Measurements from ENCODE around the gene ANKRD33B.
"Not testable (repeated sequence)": the region's sequence is repeated elsewhere in the genome, so short reads cannot be mapped to it uniquely, and the experiment has no call there.

ANKRD33B gene

DNA sequence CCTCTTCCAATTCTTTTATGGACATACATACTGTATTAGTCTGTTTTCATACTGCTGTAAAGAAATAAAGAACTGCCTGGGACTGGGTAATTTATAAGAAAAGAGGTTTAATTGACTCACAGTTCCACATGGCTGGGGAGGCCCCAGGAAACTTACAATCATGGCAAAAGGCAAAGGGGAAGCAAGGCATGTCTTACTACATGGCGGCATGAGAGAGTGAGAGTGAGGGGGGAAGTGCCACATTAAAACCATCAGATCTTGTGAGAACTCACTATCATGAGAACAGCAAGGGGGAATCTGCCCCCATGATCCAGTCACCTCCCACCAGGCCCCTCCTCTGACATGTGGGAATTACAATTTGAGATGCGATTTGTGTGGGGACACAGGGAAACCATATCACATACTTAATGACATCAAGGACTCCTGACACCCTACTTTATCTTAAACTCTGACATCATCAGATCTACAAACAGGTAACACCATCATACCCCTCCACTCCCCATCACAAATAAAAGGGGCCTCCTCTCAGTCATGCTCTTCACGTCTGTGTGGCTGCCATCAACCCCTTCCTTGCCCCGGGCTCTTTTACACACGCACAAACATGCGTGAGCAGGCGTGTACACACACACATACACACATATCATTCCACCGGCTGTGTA is 9.7 kb downstream of the ANKRD33B start:
- no peaks in the 10 kb centered on the region for H3K36me3 ChIP-seq (ENCODE audit: insufficient read depth, low read length)
- H3K4me3 ChIP-seq (ENCODE audit: low read length), result no peak overlapping the region
- 95% methylated on average over 8 of the region's 8 CpGs for WGBS
- no peak overlapping the region for H3K27ac ChIP-seq (ENCODE audit: low read depth, low read length)
- H3K9ac ChIP-seq (ENCODE audit: low read depth, low read length), result no peak overlapping the region
- no peaks in the 10 kb centered on the region for H3K9me3 ChIP-seq (ENCODE audit: insufficient read depth, low read depth, low read length)
- peaks cover 11% of the 10 kb centered on the region for H3K27me3 ChIP-seq (ENCODE audit: insufficient read depth, low read length)
- peaks cover 5% of the 10 kb centered on the region; the same call in 1 of the 2 replicates for H3K4me1 ChIP-seq (ENCODE audit: insufficient read depth, low read length)

- H3K36me3 ChIP-seq (ENCODE audit: insufficient read depth, low read length); H3K9me3 ChIP-seq (ENCODE audit: insufficient read depth, low read depth, low read length); H3K4me3 ChIP-seq (ENCODE audit: low read length); H3K27me3 ChIP-seq (ENCODE audit: insufficient read depth, low read length); H3K9ac ChIP-seq (ENCODE audit: low read depth, low read length); H3K4me1 ChIP-seq (ENCODE audit: insufficient read depth, low read length); H3K27ac ChIP-seq (ENCODE audit: low read depth, low read length): not testable (repeated sequence)
- WGBS, result 100% methylated on average over 1 of the region's 7 CpGs
Measured at GRCh38 chr5:10574879-10575278, 11.0 kb downstream of the ANKRD33B start.

DNA sequence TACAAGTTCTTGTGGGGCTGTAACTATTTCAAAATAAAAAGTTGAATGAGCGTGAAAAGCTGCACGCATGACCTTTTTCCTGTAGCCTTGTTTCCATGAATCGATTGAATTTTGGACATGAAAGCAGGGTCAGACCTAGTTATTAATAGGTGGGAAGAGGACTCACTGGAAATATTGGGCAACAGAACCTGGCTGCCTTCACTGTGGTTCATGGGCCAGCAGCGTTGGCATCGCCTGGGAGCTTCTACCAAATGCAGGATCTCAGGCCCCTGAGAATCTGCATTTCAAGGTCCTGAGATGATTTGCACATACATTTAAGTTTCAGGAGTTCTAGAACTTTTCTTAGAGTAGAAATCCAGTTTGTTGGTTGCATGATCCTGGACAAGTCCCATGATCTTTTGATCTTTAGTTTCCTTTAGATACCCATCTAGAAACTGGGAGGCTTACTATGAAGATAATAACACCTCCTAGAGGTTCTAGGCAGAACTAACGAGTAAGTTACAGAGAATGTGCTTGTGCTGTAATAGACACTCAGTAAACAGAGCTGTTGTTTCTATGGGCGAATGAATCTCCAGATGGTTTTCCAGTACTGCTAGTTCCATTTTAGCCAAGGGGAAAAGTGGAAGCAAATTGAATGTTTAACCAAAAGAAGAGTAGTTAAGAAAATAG is 12.4 kb downstream of the ANKRD33B start:
- Histone ChIP-seq H3K27ac (ENCODE audit: low read depth, low read length) (no peak overlapping the region), H3K9ac (ENCODE audit: low read depth, low read length) (no peak overlapping the region), H3K9me3 (ENCODE audit: insufficient read depth, low read depth, low read length) (no peaks in the 10 kb centered on the region), H3K4me3 (ENCODE audit: low read length) (no peak overlapping the region), H3K36me3 (ENCODE audit: insufficient read depth, low read length) (no peaks in the 10 kb centered on the region), H3K4me1 (ENCODE audit: insufficient read depth, low read length) (peaks cover 5% of the 10 kb centered on the region; the same call in 1 of the 2 replicates), H3K27me3 (ENCODE audit: insufficient read depth, low read length) (no peaks in the 10 kb centered on the region)
- WGBS, result 92% methylated on average over 7 of the region's 7 CpGs

DNA sequence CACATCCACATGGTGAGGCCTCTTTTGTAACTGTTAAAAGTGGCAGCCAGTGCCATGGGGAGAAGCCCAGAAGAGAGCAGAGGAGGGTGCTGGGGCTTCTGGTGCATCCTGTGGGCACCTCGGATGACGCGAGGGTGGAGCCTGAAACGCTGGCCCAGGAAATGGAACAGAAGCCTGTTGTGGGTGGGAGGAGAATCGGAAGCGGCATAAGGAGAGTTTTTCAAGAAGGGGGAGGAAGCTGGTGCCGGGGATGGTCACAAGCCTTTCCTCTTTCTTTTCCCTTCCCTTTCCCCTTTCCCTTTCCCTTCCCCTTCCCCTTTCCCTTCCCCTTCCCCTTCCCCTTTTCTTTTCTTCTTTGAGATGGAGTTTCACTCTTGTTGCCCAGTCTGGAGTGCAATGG is 12.9 kb downstream of the ANKRD33B start:
- no peaks in the 10 kb centered on the region for H3K9me3 ChIP-seq (ENCODE audit: insufficient read depth, low read depth, low read length)
- H3K4me3 ChIP-seq (ENCODE audit: low read length), result no peak overlapping the region
- no peak overlapping the region for H3K27ac ChIP-seq (ENCODE audit: low read depth, low read length)
- H3K36me3 ChIP-seq (ENCODE audit: insufficient read depth, low read length), result no peaks in the 10 kb centered on the region
- H3K4me1 ChIP-seq (ENCODE audit: insufficient read depth, low read length), result peaks cover 5% of the 10 kb centered on the region; the same call in 1 of the 2 replicates
- no peak overlapping the region for H3K9ac ChIP-seq (ENCODE audit: low read depth, low read length)
- H3K27me3 ChIP-seq (ENCODE audit: insufficient read depth, low read length), result no peaks in the 10 kb centered on the region
- WGBS, result 82% methylated on average over 4 of the region's 7 CpGs

DNA sequence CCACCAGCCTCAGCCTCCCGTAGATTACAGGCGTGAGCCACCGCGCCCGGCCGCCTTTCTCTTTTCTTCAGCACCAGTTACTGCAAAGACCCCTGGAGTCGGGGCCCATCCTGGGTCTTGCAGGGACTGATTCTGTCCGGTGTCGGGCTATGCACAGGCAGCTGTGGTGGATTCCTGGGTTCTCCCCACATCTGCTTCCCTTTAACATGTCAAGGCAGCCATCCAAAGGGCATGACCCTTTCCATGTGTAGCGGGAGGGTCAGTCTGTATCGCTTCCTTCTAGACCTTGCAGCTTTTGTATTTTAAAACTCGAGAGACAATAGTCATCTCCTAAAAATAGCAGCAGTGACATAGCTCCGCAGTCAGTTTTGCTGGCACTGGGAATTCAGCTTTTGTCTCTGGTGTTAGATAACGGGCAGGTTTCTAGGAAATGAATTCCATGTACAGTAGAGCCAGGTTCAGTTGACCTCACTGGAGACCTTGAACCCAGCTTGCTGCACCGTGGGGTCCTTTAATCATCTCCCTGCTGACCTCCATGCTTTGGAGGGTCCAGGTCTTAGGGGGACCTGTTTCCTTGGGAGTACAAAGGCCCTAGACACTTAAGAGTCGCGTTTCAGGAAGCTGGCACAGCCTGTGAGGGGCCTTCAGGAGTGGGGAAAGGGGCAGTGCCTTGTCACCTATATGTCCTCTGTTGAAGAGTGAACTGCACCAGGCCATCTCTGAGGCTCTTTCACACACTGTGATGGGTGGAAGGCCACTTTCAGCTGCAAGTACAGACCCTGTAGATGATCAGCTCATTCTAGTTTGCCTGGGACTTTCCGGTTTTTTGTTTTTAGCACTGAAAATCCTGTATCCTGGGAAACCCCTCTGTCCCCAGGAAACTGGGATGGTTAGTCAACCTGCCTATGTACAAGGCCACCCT is 13.8 kb downstream of the ANKRD33B start:
- Histone ChIP-seq H3K27ac (ENCODE audit: low read depth, low read length) (no peak overlapping the region), H3K36me3 (ENCODE audit: insufficient read depth, low read length) (no peaks in the 10 kb centered on the region), H3K4me3 (ENCODE audit: low read length) (no peak overlapping the region), H3K4me1 (ENCODE audit: insufficient read depth, low read length) (peaks cover 5% of the 10 kb centered on the region; the same call in 1 of the 2 replicates), H3K9me3 (ENCODE audit: insufficient read depth, low read depth, low read length) (no peaks in the 10 kb centered on the region), H3K27me3 (ENCODE audit: insufficient read depth, low read length) (no peaks in the 10 kb centered on the region), H3K9ac (ENCODE audit: low read depth, low read length) (no peak overlapping the region)
- 83% methylated on average over 18 of the region's 18 CpGs for WGBS

- no peak overlapping the region for H3K27ac ChIP-seq (ENCODE audit: low read depth, low read length)
Measured at GRCh38 chr5:10578293-10578665, 14.4 kb downstream of the ANKRD33B start.

DNA sequence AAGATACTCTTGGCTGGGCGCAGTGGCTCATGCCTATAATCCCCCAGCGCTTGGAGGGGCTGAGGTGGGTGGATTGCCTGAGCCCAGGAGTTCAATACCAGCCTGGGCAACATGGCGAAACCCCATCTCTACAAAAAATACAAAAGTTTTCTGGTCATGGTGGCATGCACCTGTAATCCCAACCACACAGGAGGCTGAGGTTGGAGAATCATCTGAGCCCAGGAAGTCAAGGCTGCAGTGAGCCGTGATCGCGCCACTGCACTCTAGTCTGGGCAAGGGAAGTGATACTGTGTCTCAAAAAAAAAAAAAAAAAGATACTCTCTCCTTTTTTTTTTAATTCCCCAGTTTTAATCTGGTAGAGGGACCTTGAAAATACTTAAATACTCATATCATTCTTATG is 15.0 kb downstream of the ANKRD33B start:
- no peak overlapping the region for H3K9ac ChIP-seq (ENCODE audit: low read depth, low read length)
- H3K27me3 ChIP-seq (ENCODE audit: insufficient read depth, low read length), result no peaks in the 10 kb centered on the region
- H3K27ac ChIP-seq (ENCODE audit: low read depth, low read length), result no peak overlapping the region
- peaks cover 5% of the 10 kb centered on the region; the same call in 1 of the 2 replicates for H3K4me1 ChIP-seq (ENCODE audit: insufficient read depth, low read length)
- H3K9me3 ChIP-seq (ENCODE audit: insufficient read depth, low read depth, low read length), result no peaks in the 10 kb centered on the region
- H3K4me3 ChIP-seq (ENCODE audit: low read length), result no peak overlapping the region
- no peaks in the 10 kb centered on the region for H3K36me3 ChIP-seq (ENCODE audit: insufficient read depth, low read length)
- WGBS, result 98% methylated on average over 6 of the region's 6 CpGs

More at GRCh38 chr5:10578293-10578665, 14.4 kb downstream of the ANKRD33B start:
- Histone ChIP-seq H3K4me1 (ENCODE audit: insufficient read depth, low read length) (peaks cover 5% of the 10 kb centered on the region; the same call in 1 of the 2 replicates), H3K36me3 (ENCODE audit: insufficient read depth, low read length) (no peaks in the 10 kb centered on the region), H3K9ac (ENCODE audit: low read depth, low read length) (no peak overlapping the region), H3K9me3 (ENCODE audit: insufficient read depth, low read depth, low read length) (no peaks in the 10 kb centered on the region), H3K4me3 (ENCODE audit: low read length) (no peak overlapping the region), H3K27me3 (ENCODE audit: insufficient read depth, low read length) (no peaks in the 10 kb centered on the region)
- WGBS, result 79% methylated on average over 1 of the region's 1 CpG

- Histone ChIP-seq H3K9ac (ENCODE audit: low read depth, low read length) (no peak overlapping the region), H3K4me3 (ENCODE audit: low read length) (no peak overlapping the region), H3K27ac (ENCODE audit: low read depth, low read length) (no peak overlapping the region), H3K9me3 (ENCODE audit: insufficient read depth, low read depth, low read length) (no peaks in the 10 kb centered on the region), H3K27me3 (ENCODE audit: insufficient read depth, low read length) (no peaks in the 10 kb centered on the region), H3K36me3 (ENCODE audit: insufficient read depth, low read length) (no peaks in the 10 kb centered on the region), H3K4me1 (ENCODE audit: insufficient read depth, low read length) (peaks cover 5% of the 10 kb centered on the region; the same call in 1 of the 2 replicates)
- WGBS, result 85% methylated on average over 8 of the region's 8 CpGs
Measured at GRCh38 chr5:10579536-10580521, 16.0 kb downstream of the ANKRD33B start.

DNA sequence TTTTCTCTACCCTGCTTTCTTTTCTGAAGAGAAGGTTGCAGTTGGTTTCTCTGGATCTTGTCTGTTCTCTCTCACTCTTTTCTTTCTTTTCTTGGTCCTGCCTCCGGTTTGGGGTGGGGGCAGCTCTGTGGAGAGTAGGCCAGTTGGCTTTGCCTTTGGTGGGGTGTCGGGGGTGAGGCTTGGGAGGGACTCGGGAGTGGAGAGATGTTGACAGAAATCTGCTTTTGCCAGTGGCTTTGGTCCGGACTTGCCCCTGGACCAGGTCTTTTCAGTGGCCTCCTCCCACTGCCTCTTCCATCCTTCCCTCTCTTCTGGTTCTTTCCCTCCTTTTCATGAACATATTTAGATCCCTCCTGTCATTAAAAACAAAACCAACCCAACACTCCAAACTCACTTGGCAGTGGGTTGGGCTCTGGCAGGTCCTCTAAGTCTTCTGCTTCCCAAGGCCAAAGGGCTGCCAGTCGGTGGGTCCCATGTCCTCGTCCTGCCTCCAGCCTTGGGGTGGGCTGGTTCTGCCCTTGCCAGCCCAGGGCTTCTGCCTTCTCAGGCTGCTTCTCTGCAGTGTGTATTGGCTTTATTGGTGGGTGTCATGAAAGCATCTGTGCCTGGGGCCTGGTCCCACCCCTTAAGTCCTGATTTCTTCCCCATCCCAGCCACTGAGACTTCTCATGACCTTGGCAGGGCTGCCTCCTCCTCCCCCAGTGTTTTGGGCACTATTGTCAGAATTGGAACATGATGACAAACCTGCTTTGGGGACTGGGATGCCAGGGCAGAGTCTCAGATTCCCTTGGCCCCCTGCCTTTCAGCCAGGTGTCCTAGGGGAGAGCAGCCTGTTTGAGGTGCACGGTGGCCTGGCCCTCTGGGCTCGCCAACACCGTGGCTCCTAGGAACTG is 16.9 kb downstream of the ANKRD33B start:
- Histone ChIP-seq H3K4me3 (ENCODE audit: low read length) (no peak overlapping the region), H3K36me3 (ENCODE audit: insufficient read depth, low read length) (no peaks in the 10 kb centered on the region), H3K27ac (ENCODE audit: low read depth, low read length) (no peak overlapping the region), H3K27me3 (ENCODE audit: insufficient read depth, low read length) (no peaks in the 10 kb centered on the region; the same call in 1 of the 2 replicates), H3K9ac (ENCODE audit: low read depth, low read length) (no peak overlapping the region), H3K4me1 (ENCODE audit: insufficient read depth, low read length) (peaks cover 5% of the 10 kb centered on the region; the same call in 1 of the 2 replicates), H3K9me3 (ENCODE audit: insufficient read depth, low read depth, low read length) (no peaks in the 10 kb centered on the region)
- 90% methylated on average over 9 of the region's 9 CpGs for WGBS

DNA sequence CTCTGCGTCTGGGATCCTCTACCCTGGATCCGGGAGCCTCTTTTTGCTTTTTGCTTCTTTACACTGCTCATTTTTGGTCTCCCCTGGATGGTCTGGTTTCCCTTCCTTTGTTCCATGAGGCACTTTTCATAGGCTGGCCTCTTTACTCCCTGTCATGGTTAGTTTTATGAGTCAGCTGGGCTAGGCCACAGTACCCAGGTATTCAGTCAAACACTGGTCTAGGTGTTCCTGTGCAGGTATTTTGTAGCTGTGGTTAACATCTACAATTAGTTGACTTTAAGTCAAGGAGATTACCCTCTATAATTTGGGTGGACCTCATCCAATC is 17.5 kb downstream of the ANKRD33B start:
- H3K36me3 ChIP-seq (ENCODE audit: insufficient read depth, low read length), result no peaks in the 10 kb centered on the region
- WGBS, result 90% methylated on average over 2 of the region's 2 CpGs
- H3K9me3 ChIP-seq (ENCODE audit: insufficient read depth, low read depth, low read length), result no peaks in the 10 kb centered on the region
- H3K4me3 ChIP-seq (ENCODE audit: low read length), result no peak overlapping the region
- H3K27ac ChIP-seq (ENCODE audit: low read depth, low read length), result no peak overlapping the region
- no peak overlapping the region for H3K9ac ChIP-seq (ENCODE audit: low read depth, low read length)
- H3K4me1 ChIP-seq (ENCODE audit: insufficient read depth, low read length), result peaks cover 8% of the 10 kb centered on the region; the same call in 1 of the 2 replicates
- no peaks in the 10 kb centered on the region; the same call in 1 of the 2 replicates for H3K27me3 ChIP-seq (ENCODE audit: insufficient read depth, low read length)

All from HUES64 (cell line).